Keratinocyte (primary cell): Measurements from ENCODE around the gene KRT34. TPM values are rescaled to one million over a fixed set of nuclear protein-coding genes. Genes with fewer than 3 reads are reported as not detected.

Experiments used
- DNase-seq: peaks from one replicate; pipeline ENCODE4 v3.0.0-alpha.2; 2011; ENCODE audit warnings: low read depth, missing footprints, low spot score
- FAIRE-seq: peaks from 2 replicates; lab custom pipeline; 2011; peaks lifted over from hg19 to GRCh38; lab: Jason Lieb, UNC
- H2AFZ ChIP-seq: 2 replicates; pipeline ENCODE4 v1.6.0; 2012; ENCODE audit warnings: low read length, control low read depth, inconsistent platforms; ENCODE audit not compliant: control insufficient read depth
- H3K27ac ChIP-seq: 2 replicates; pipeline ENCODE4 v1.5.1; 2011; ENCODE audit warnings: low read length; ENCODE audit not compliant: control insufficient read depth, insufficient read depth
- H3K27me3 ChIP-seq: 3 replicates; pipeline ENCODE4 v1.6.0; 2011; ENCODE audit warnings: low read length; ENCODE audit not compliant: control insufficient read depth, insufficient read depth; ENCODE audit errors: extremely low read depth
- H3K36me3 ChIP-seq, 2 experiments: 2 replicates in 1 of 2; 3 replicates in 1 of 2; pipeline ENCODE4 v1.5.1; 2011; ENCODE audit warnings: low read length in 2 of 2, mild to moderate bottlenecking in 1 of 2; ENCODE audit not compliant: control insufficient read depth in 2 of 2, insufficient read depth in 2 of 2; ENCODE audit errors: extremely low read depth in 1 of 2
- H3K4me1 ChIP-seq: 3 replicates; pipeline ENCODE4 v1.5.1; 2011; ENCODE audit warnings: low read length; ENCODE audit not compliant: control insufficient read depth, insufficient read depth; ENCODE audit errors: extremely low read depth
- H3K4me2 ChIP-seq: 3 replicates; pipeline ENCODE4 v1.6.0; 2011; ENCODE audit warnings: low read depth, low read length; ENCODE audit not compliant: control insufficient read depth, insufficient read depth; ENCODE audit errors: extremely low read depth
- H3K4me3 ChIP-seq, 3 experiments: fragments of 200-600 bp in 1 of 3; sonication (generic) in 1 of 3; 2 replicates in 2 of 3; 3 replicates in 1 of 3; pipeline ENCODE4 v1.5.1; 2011 to 2016; ENCODE audit warnings: low read length in 3 of 3, mild to moderate bottlenecking in 3 of 3, control low read depth in 2 of 3, inconsistent platforms in 1 of 3, low read depth in 1 of 3, mixed read lengths in 1 of 3, mixed run types in 1 of 3, moderate library complexity in 1 of 3; ENCODE audit not compliant: control insufficient read depth in 2 of 3, insufficient read depth in 2 of 3; ENCODE audit errors: extremely low read depth in 1 of 3
- H3K79me2 ChIP-seq: 2 replicates; pipeline ENCODE4 v1.6.0; 2012; ENCODE audit warnings: low read length; ENCODE audit not compliant: control insufficient read depth, insufficient read depth
- H3K9ac ChIP-seq: 3 replicates; pipeline ENCODE4 v1.6.0; 2011; ENCODE audit warnings: low read length; ENCODE audit not compliant: control insufficient read depth, insufficient read depth; ENCODE audit errors: extremely low read depth
- H3K9me1 ChIP-seq: 3 replicates; pipeline ENCODE4 v1.6.0; 2011; ENCODE audit warnings: low read length; ENCODE audit not compliant: control insufficient read depth, insufficient read depth; ENCODE audit errors: extremely low read depth
- H3K9me3 ChIP-seq: 2 replicates; pipeline ENCODE4 v1.5.1; 2012; ENCODE audit warnings: low read depth, low read length; ENCODE audit not compliant: control insufficient read depth
- H4K20me1 ChIP-seq: 3 replicates; pipeline ENCODE4 v1.6.0; 2011; ENCODE audit warnings: low read length; ENCODE audit not compliant: control insufficient read depth, insufficient read depth; ENCODE audit errors: extremely low read depth
- EZH2 ChIP-seq: IDR thresholded peaks from one replicate; pipeline ENCODE4 v1.6.1; 2012; ENCODE audit warnings: inconsistent platforms, mild to moderate bottlenecking, low read length, moderate library complexity
- dilution Hi-C: fragments of 300-500 bp; cut with MboI; formaldehyde crosslinking; loops from one replicate; pipeline ENCODE4 v1.7.0; 2020; ENCODE audit warnings: low sequenced_read_pairs; ENCODE audit not compliant: extremely low pct_ligation_motif_present
- polyA plus RNA-seq, 5 experiments: library from polyadenylated mRNA; depleted of rRNA in 3 of 5; stranded (reverse) in 3 of 5; stranded (forward) in 1 of 5; unstranded in 1 of 5; fragments of >200 nt; gene quantifications; 1 replicate in 1 of 5; 2 replicates in 3 of 5; 3 replicates in 1 of 5; pipeline versions ENCODE4 v1.2.1 to v1.2.3, GENCODE V29; 2011 to 2012; ENCODE audit warnings: missing spikeins in 2 of 5, low read depth in 1 of 5, low replicate concordance in 1 of 5
- TF ChIP-seq, protein P1 (sequence below), 3 experiments: IDR thresholded peaks in 1 of 3; conservative IDR thresholded peaks in 1 of 3; optimal IDR thresholded peaks in 1 of 3; 2 replicates in 2 of 3; 3 replicates in 1 of 3; pipeline versions ENCODE3 to v1.5.1; 2011; ENCODE audit warnings: low read length in 3 of 3, mild to moderate bottlenecking in 3 of 3, moderate library complexity in 2 of 3, control low read depth in 1 of 3, inconsistent platforms in 1 of 3; ENCODE audit not compliant: insufficient read depth in 2 of 3; ENCODE audit errors: extremely low read depth in 1 of 3

Gene KRT34
- polyA plus RNA-seq, 1 donor (not counting 4 experiments of a cell fraction or from before 2014, with no cell fraction given), result 4.8 TPM

GRCh38 chr17:41333836-41334235 is 48.3 kb downstream of the KRT34 start:
- TF ChIP-seq, protein P1, sequence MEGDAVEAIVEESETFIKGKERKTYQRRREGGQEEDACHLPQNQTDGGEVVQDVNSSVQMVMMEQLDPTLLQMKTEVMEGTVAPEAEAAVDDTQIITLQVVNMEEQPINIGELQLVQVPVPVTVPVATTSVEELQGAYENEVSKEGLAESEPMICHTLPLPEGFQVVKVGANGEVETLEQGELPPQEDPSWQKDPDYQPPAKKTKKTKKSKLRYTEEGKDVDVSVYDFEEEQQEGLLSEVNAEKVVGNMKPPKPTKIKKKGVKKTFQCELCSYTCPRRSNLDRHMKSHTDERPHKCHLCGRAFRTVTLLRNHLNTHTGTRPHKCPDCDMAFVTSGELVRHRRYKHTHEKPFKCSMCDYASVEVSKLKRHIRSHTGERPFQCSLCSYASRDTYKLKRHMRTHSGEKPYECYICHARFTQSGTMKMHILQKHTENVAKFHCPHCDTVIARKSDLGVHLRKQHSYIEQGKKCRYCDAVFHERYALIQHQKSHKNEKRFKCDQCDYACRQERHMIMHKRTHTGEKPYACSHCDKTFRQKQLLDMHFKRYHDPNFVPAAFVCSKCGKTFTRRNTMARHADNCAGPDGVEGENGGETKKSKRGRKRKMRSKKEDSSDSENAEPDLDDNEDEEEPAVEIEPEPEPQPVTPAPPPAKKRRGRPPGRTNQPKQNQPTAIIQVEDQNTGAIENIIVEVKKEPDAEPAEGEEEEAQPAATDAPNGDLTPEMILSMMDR (optimal IDR thresholded peaks at IDR 0.05 in 1 of 3, IDR thresholded peaks at IDR 0.05 in 1 of 3, conservative IDR thresholded peaks at IDR 0.05 in 1 of 3; ENCODE audit: extremely low read depth in 1 of 3, insufficient read depth in 2 of 3, low read length in 3 of 3), result no peak
- no peak for TF ChIP-seq EZH2
- H3K9me1 ChIP-seq, result no peaks in the 10 kb centered on the region
- H3K27me3 ChIP-seq, result no peaks in the 10 kb centered on the region
- no peak overlapping the region for H3K9ac ChIP-seq
- H3K4me1 ChIP-seq, result peaks cover 4% of the 10 kb centered on the region
- H4K20me1 ChIP-seq, result no peaks in the 10 kb centered on the region
- FAIRE-seq, result no peak
- no peak overlapping the region for H2AFZ ChIP-seq
- no peak overlapping the region for H3K4me3 ChIP-seq
- H3K4me2 ChIP-seq, result no peak overlapping the region
- H3K36me3 ChIP-seq, result no peaks in the 10 kb centered on the region
- dilution Hi-C loops, result no loop called here
- H3K27ac ChIP-seq, result no peak overlapping the region
- no peak for DNase-seq
- H3K9me3 ChIP-seq, result no peaks in the 10 kb centered on the region
- no peaks in the 10 kb centered on the region for H3K79me2 ChIP-seq

DNA sequence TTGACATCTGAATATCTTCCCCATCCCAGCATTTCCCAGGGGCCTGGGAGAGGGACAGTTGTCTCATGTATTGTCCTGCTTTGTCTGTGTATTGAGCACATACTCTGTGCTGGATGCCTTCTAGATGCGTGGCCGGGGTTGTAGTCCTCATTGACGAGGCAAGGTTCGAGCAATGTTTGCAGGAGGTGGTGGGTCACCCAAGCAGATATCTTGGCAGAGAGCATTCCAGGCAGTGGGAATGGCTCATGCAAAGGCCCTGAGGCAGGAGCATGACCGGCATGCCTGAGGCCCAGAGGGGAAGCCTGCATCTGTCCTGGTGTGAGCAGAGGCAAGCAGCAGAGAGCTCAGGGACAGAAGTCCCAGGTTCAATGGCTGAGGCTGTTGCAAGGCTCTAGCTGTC is 49.0 kb downstream of the KRT34 start:
- no peaks in the 10 kb centered on the region for H3K79me2 ChIP-seq
- TF ChIP-seq EZH2, result no peak
- TF ChIP-seq, protein P1 (optimal IDR thresholded peaks at IDR 0.05 in 1 of 3, IDR thresholded peaks at IDR 0.05 in 1 of 3, conservative IDR thresholded peaks at IDR 0.05 in 1 of 3; ENCODE audit: extremely low read depth in 1 of 3, insufficient read depth in 2 of 3, low read length in 3 of 3), result no peak
- FAIRE-seq (no peak), DNase-seq (no peak)
- no peaks in the 10 kb centered on the region for H3K9me1 ChIP-seq
- H3K4me1 ChIP-seq, result no peaks in the 10 kb centered on the region
- H3K4me2 ChIP-seq, result no peak overlapping the region
- no peaks in the 10 kb centered on the region for H3K27me3 ChIP-seq
- H3K9ac ChIP-seq, result no peak overlapping the region
- H3K27ac ChIP-seq, result no peak overlapping the region
- H3K9me3 ChIP-seq, result no peaks in the 10 kb centered on the region
- H4K20me1 ChIP-seq, result no peaks in the 10 kb centered on the region
- H2AFZ ChIP-seq, result no peak overlapping the region
- no peak overlapping the region for H3K4me3 ChIP-seq
- H3K36me3 ChIP-seq, result no peaks in the 10 kb centered on the region
- dilution Hi-C loops, result no loop called here
